ENCODE results near the gene TSC22D1.

GRCh38 chr13:44573071-44573470 lies 3.1 kb downstream of the TSC22D1 start:
- TF ChIP-seq CTCF (IDR thresholded peaks at IDR 0.05), result no peak
- TF ChIP-seq POLR2A (IDR thresholded peaks at IDR 0.05), result no peak
